ENCODE measurements around the gene HOXB4. TPM values are rescaled to one million over a fixed set of nuclear protein-coding genes. Genes with fewer than 3 reads are reported as not detected.

Gene HOXB4
- polyA plus RNA-seq, 4 donors: 9.3 to 12.7 (median 10.8) TPM

- no peak for DNase-seq (ENCODE audit: low read depth in 4 of 4, low spot score in 3 of 4)
These were observed 16.0 kb downstream of the HOXB4 start for GRCh38 chr17:48561884-48562810.

DNA sequence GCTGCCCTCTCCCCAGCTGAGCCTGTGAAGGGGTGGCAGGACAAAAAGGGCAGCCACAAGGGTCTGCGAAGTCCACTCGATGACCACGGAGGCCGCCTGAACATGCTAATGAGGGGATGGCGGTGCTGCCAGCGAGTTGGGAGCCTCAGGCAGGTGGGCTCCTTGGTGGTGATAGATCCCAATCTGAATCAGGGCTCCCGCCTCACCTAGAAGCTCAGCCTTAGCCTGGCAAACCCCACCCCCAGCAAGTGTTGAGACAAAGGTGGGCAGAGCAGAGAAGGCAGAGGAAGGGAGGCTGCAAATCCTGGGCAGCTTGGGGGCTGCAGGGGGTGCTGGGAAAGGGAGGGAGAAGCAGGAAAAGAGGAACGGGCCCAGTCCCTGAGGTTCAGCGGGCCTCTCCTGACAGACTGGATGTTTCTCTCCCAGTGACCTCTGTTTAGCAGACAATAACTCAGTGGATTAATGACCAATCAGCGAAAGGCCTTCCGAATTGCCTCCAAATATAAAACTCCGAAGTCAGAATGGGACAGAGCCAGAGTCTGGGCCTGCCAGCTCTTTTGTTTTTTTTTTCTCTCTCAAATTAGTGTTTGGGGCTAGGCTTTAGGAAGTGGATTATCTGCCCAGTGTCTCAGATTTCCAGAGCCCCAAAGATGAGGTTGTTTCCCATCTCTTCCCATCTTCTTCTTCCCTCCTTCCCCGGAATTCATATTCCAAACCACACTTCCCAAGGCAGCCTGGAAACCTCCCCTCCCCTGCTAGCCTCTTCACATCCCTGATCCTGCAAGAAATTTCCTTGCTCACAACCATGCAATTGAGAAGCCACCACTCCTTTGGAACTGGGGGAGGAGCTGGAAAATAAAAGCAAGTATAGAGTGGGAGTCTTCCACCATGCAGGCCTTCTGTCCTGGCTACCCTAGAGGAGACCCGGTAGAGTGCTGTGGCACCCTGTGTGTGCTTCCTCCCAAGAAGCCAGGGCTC is 18.0 kb downstream of the HOXB4 start:
- no peak for DNase-seq (ENCODE audit: low read depth in 4 of 4, low spot score in 3 of 4)

GRCh38 chr17:48559122-48559839 is 18.9 kb downstream of the HOXB4 start:
- DNase-seq (ENCODE audit: low read depth in 4 of 4, low spot score in 3 of 4): no peak

- no peak for DNase-seq (ENCODE audit: low read depth in 4 of 4, low spot score in 3 of 4)
These were observed 19.4 kb downstream of the HOXB4 start for GRCh38 chr17:48558831-48559121.

GRCh38 chr17:48558057-48558830 is 19.9 kb downstream of the HOXB4 start:
- no peak for DNase-seq (ENCODE audit: low read depth in 4 of 4, low spot score in 3 of 4)

GRCh38 chr17:48556576-48557401 is 21.4 kb downstream of the HOXB4 start:
- DNase-seq (ENCODE audit: low read depth in 4 of 4, low spot score in 3 of 4): no peak

- DNase-seq (ENCODE audit: low read depth in 4 of 4, low spot score in 3 of 4): no peak
These were observed 21.9 kb downstream of the HOXB4 start for GRCh38 chr17:48556229-48556575.

- peak in 3 of 4 donors; percentile 88 to 95 (median 92) for DNase-seq (ENCODE audit: low read depth in 4 of 4, low spot score in 3 of 4)
These were observed 22.6 kb downstream of the HOXB4 start for GRCh38 chr17:48555258-48556228.

DNA sequence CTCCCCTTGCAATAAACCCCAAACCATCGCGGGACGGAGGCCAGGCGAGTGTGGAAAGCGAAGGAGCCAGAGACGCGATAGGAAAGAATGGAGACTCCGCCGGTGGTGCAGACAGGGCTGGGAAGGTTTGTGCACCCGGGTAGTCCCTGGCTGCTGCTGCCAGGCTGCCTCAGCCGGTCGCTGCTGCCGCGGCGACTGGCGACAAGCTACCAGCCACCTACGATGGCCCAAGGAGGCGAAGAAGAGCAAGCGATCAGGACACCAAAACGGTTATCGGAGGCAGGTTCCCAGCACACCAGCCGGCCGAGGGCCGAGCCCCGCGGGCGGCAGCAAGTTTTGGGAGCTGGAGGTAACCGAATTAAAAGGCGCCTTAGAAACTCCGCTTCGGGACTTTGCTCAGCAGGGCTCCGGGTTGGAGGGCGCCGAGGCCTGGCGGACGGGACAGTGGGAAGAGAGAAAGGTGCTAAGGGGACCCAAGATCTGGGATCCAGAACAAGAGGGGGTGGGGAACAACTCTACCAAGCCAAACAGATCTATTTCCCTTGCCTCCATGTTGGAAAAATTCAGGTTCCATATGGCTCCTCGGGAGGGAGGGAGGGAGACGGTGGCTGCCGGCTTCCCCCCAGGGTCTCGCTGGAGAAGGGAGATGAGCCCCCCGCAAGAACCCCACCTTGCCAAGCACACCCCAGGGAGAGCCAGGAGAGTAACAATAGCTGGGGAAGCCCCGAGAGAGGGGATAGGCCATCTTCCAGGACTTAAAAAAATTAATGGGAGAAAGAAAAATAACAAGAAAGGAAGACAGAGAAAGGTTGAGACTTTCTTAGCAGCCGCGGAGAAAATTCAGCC is 23.5 kb downstream of the HOXB4 start:
- no peak for DNase-seq (ENCODE audit: low read depth in 4 of 4, low spot score in 3 of 4)

- DNase-seq (ENCODE audit: low read depth in 4 of 4, low spot score in 3 of 4): no peak
These were observed 24.3 kb downstream of the HOXB4 start for GRCh38 chr17:48553826-48554225.

GRCh38 chr17:48553190-48553547 is 25.0 kb downstream of the HOXB4 start:
- no peak for DNase-seq (ENCODE audit: low read depth in 4 of 4, low spot score in 3 of 4)

DNA sequence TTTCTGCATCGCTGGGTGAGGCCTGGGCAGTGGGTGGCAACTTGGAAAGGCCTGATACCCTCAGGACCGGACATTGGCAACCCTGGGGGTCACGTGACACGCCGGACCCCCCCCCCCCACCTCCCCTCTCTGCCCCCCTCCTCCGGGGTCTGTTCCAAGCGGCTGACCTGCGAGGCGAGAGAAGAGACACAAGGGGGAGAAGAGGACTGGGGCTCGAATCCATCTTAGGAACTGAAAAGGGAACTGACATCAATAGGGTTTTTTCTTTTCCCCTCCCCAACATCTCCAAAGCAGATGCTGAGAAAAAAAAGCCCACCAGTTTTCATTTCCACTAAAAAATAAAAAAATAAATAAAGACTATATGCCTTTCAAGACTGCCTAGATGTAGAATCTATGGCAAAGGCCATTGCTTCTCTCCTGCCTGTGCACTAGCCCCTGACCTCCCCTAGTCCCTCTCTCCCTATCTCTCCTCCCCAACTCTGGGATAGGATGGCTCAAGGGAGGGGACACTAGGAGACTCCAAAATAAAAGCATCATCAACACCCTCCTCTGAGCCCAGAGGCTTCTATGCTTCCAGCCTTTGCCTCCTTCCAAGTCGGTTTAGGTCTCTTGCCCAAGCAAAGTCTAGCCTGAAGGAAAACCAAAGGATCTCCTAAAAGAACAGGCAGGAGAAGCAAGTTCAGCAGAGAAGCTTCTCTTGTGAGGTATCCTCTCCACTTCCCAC is 25.5 kb downstream of the HOXB4 start:
- DNase-seq (ENCODE audit: low read depth in 4 of 4, low spot score in 3 of 4): no peak

DNA sequence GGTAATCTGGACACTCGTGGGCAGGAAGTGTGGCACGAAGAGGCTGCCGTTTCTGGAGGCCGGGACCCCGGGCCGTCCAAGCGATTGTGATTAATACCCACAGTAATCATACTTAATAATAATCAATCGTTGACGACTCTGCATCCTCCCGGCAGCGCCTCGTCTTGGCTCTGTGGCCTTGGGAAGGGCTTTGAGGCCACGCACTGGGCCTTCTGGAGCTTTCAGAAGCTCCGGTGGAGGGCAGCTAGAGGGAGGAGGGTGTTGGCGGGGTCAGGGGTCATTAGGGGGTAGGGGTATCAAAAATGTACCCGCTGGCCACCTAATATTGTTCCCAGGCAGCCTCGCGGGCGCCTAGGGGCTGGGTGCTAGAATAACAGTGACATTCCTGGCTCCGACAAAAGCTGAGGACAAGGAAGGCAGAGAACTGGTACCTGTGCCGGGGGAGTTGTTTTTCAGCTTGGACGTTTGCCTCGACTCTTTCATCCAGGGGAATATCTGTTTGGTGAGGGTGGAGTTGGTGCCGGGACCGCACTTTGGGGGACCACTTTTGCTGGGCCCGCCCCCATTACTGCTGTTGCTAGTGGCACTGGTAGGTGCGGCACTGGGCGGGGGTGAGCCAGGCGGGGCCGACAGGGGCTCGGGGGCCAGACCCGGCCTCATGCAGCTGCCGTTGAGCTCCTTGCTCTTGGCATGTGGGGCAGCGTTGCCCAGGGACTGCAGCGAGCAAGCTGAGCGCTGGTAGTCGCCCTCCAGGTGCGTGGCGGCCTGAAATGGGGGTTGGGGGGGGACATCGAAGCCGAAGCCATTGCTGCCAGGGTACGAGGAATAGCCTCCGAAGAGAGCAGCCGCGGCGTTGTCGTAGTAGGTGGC is 26.3 kb downstream of the HOXB4 start:
- DNase-seq (ENCODE audit: low read depth in 4 of 4, low spot score in 3 of 4): no peak

DNA sequence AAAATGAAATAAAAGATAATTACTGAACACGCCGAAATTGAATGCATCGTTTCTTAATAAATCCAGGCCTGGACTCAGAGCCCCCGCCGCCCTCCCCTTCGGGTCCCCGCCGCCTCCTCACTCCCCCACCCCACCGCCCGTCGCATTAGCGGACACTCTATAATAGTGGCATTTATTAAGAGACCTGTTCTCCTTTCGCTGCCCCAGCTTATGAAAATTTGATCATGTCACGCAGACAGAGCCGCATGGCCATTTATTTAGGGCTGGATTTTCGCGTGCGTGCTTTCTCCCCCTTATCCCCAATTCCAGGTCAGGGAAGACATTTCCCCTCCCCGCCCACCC is 27.0 kb downstream of the HOXB4 start:
- no peak for DNase-seq (ENCODE audit: low read depth in 4 of 4, low spot score in 3 of 4)

GRCh38 chr17:48550502-48551213 is 27.5 kb downstream of the HOXB4 start:
- no peak for DNase-seq (ENCODE audit: low read depth in 4 of 4, low spot score in 3 of 4)
